ENCODE results near the gene EHMT1. TPM values are rescaled to one million over a fixed set of nuclear protein-coding genes. Genes with fewer than 3 reads are reported as not detected.
A peak's percentile ranks its signal among the peaks of the same experiment; 100 is the strongest.

EHMT1 gene
- total RNA-seq, 1 donor from 2014 or later: 39.5 TPM

DNA sequence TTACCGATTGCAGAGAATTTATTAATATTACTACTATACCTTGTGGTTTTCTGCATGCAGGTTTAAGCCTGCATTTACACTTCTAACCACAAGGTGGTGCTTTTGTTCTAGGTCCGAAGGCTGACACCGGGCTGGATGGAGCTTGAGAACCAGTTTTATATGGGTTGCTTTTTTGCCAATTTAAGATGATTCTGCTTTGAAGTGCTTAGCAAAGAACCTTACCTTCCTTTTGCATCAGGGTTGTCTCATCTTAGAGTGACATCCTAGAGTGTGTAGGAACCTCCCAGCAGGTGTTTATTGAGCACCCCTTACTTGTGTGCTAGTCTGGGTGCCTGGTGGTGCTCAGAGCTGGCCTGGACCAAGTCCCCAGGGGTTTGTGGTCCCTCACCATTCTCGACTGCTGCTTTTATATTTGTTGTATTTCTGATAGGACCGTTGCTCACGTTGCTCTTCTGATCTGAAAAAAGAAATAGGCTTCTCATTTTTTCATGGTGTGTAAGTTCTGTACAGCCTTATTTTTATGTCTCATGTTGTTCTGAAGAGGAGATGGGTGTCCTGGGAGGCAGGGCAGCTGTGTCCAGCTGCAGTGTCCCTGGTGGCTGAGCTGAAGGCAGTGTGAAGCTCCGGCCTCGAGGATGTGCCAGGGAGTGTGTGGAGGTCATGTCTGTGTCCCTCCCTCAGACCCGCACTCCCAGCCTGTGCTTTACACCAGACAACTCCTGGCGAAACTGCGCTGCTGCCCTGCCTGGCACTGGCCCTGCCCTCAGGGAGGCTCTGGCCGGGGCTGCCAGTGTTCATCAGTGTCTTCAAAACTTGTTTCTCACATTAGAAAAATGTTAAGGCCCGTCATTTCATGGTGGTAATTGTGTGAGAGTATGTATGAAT is 54.3 kb downstream of the EHMT1 start:
- peak; percentile 77 for DNase-seq (ENCODE audit: low spot score)

DNA sequence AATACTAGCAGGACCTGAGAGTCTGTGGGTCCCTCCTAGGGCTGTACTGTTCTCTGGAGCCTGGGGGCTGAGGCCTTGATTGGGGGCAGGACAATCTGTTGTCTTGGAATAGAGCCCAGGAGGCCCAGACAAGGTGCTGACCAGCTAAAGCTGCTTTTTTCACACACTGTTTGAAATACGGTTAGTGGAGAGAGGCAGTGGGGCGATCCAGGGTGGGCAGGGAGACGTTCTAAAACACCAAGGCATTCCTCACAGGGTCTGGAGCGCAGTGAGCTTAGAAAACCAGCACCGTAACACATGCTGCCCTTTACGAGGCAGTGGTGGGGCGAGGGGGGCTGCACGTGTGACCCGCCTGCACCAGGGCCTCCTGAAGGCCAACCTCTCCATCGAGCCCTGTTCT is 55.1 kb downstream of the EHMT1 start:
- peak; percentile 57 for DNase-seq (ENCODE audit: low spot score)

DNA sequence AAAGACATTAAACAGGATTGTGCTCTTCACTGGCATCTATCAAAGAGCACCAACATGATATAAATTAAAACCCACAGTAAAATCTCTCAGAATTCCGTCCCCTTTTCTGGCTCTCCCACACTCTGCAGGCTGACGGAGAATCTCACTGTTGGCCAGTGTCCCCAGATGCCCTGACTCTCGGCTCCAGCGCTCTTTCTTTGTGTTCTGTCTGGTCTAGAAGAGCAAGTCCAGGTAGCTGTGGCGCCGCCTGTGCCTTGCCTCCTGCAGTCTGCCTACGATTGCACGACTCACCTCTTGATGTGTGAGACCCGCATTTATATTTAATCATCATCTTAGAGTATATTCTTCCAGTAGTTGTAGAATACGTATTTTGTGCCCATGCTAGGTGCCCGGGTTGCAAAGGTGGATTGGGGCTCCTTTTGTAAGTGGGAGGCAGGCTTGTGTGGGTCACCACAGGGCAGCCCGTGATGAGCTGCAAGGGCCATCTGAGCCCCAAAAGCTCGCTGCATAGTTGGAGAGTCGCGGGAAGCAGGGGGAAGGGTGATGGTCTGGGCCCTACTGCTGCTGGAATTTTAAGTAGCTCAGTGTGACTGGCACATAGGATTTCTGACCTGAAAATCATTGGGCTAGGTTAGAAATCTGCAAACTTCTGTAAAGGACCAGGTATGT is 55.6 kb downstream of the EHMT1 start:
- no peak for DNase-seq (ENCODE audit: low spot score)

DNA sequence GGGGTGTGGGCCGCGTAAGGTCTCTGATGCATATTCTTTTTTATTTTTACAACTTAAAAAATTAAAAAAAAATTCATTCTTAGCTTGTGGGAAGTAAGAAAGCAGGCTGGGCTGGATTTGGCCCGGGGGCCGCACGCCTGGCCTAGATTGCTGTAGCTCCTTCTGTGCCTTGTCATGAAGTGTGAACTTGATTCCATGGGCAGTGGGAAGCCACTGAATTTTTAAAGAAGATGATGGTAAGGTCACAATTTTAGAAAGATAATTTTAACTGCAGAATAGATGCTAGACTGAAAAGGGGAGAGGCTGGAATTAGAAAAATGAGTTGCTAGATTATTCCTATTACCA is 56.1 kb downstream of the EHMT1 start:
- no peak for DNase-seq (ENCODE audit: low spot score)

DNA sequence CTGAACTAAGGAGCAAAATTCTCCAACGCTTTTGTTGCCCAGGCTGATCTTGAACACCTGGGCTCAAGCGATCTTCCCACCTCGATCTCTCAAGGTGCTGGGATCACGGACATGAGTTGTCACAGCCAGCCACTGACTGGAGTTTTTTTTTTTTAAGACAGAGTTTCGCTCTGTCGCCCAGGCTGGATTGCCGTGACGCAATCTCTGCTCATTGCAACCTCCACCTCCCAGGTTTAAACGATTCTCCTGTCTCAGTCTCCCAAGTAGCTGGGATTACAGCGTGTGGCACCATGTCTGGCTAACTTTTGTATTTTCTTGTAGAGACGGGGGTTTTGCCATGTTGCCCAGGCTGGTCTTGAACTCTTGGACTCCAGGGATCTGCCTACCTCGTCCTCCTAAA is 58.2 kb downstream of the EHMT1 start:
- DNase-seq (ENCODE audit: low spot score): no peak

DNA sequence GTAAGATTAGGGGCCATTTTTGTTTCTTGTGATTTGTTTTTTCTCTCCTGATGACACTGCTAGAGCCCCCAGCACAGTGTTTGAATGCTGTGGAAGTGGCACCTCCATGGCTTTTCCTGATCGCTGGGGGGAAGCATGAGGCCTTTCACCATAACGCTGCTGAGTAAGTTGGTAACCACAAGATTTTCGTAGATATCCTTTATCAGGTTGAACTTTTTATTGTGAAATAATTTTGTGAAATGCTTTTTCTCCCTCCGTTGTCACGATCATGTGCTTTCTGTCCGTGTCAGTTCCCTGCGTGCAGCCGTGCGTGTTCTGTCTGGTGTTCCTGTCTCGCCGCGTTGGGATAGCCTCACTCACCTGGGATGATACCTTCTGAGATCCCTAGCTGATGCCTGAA is 59.4 kb downstream of the EHMT1 start:
- no peak for DNase-seq (ENCODE audit: low spot score)

DNA sequence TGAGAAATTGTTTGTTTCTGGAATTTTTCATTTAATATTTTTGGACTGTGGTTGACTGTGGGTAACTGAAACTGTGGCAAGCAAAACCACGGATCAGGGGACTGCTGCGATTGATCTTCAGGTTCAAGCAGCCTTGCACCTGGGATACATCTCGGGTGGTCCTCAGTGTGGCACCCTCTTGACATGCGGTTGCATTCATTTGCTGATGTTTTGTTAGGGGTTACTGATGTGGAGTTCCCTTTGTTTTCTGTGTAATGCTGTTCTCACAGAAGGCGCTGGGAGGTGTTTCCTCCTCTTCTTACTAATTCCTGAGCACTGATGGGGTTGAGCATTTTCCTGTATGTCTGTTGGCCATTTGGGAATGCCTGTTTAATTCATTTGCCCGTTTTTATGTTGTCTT is 60.4 kb downstream of the EHMT1 start:
- DNase-seq (ENCODE audit: low spot score): no peak

DNA sequence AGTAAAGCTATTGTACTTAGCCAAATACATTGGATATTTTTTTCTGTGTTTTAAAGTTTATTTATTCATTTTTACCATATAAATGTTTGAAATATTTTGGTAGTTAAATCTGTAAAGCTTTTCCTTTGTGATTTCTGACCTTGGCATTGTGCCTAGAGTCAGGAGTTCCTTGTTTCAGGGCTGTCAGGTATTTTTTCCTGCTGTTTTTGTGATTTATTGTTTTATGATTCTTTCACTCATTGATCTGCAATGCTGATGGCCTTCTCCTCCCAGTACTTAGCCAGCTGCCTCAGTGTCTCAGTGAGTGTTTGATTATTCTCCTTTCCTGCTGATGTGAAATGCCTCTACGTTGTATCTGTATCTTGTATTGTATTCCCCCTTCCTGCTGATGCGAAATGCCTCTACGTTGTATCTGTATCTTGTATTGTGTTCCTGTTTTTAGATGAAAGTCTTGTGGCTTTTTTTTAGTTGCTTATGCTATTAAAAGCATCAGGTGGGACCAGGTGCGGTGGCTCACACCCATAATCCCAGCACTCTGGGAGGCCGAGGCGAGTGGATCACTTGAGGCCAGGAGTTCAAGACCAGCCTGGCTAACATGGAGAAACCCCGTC is 61.0 kb downstream of the EHMT1 start:
- DNase-seq (ENCODE audit: low spot score): no peak

DNA sequence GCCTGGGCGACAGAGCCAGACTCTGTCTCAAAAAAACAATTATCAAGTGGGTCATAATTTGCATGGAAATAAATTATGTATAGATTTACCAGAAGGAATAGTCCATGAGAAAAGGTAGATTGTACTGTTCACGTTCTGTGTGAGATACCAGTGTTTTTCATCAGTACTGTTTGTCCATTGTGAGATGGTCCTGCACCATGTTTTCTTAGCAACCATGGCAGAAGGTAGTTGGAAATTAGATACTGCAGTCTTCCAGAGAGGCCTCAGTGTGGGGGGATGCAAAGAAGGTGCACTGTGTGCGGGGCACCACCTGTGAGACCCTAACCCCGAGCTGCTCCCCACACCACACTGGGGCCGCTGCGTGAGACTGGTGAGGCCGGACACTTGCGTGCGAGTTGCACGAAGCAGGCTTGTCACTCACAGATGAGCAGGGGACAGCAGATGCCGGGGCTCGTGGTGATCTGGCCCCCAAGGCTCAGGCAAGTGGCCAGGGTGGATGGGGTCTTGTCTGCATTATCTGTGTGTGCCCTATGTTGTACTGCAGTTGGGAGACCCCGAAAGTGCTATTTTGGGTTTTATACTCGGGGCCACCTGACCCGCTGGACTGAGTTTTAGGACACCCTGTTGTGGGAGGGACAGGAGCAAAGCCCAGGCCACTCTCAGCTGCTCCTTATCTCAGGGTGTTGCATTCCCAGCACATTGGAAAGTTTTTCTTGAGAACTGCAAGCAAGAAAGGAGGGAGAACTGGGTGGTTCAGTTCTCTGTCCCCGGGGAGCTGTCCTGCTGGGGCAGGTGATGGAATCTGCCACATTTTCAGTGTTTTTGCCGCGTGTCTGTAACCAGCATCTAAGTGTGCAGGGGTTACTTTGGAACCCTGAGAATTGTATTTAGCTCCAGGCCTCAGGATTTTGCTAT is 61.9 kb downstream of the EHMT1 start:
- DNase-seq (ENCODE audit: low spot score): peak; percentile 43

DNA sequence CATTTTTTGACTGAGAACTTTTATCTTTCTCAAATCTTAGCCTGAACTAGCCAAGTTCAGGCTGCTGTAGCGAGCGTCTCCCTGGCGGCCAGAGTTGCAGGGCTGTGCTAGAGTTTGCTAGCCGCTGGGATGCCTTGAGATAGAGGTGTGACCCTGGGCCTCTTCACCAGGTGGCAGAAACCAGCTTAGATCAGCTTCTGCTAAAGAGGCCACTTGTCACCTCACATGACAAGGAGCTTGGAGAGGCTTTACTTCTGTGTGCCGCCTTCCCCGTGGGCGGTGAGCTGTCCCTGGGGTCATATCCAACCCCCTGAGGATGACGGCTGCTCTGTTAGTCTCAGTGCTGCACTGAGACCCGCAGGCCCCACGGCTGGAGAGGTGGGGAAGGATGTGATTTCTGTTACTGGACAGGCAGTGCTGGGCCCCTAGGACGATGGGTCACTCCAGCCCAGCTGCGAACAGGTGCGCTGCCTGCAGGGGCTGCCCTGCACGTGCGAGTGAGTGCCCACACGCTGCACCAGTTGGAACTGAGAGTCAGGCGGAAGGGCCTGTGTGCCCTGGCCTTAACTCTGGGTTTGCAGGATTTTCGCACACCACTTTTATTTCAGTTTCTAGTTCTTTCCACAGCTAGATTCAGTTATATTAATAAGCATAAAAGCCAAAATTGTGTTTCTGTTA is 63.8 kb downstream of the EHMT1 start:
- no peak for DNase-seq (ENCODE audit: low spot score)

DNA sequence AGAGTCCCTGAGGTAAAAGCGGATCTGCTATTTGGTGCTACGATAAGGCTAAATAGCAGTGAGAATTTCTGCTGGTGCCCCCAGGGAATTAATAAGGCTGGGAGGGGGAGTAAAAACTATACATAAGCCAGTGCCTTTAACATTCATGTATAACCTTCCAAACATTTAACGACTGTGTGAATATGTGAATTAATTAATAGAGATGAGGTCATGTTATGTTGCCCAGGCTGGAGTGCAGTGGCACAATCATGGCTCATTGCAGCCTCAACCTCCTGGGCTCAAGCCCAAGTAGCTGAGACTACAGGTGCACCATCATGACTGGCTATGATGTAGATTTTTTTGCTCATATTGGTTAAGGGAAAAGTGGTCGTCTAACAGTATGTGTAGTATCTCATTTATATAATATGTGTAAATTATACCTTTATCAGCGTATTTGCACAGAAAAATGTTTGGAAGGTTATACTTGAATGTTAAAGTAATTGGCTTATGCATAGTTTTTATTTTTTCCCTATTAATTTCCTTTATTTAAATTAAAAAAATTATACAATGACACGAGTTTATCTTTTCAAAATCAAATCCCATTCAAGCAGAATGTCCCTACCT is 64.6 kb downstream of the EHMT1 start:
- DNase-seq (ENCODE audit: low spot score): no peak

DNA sequence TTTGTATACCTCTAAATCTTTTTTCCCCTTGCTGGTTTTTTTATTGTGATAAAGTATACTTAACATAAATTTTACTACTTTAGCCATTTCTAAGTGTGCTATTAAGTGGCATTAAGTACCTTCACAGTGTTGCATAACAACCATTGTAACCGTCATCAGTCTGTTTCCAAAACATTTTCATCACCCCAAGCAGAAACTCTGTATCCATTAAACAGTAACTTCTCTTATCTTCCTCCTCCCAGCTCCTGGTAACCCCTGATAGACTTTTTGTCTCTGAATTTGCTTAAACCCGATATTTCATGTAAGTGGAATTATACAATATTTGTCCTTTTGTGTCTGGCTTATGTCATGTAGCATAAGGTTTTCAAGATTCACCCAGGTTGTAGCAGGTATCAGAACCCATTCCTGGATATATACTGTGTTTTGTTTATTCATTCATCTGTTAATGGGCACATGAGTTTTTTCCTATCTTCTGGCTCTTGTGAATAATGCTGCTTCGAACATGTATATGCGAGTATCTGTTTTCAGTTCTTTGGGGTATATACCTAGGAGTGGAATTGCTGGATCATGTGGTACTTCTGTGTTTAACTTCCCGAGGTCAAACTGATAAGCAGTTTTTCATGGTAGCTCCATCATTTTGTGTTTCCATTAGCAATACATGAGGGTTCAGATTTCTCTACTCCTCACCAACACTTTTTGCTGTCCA is 66.4 kb downstream of the EHMT1 start:
- DNase-seq (ENCODE audit: low spot score): no peak

DNA sequence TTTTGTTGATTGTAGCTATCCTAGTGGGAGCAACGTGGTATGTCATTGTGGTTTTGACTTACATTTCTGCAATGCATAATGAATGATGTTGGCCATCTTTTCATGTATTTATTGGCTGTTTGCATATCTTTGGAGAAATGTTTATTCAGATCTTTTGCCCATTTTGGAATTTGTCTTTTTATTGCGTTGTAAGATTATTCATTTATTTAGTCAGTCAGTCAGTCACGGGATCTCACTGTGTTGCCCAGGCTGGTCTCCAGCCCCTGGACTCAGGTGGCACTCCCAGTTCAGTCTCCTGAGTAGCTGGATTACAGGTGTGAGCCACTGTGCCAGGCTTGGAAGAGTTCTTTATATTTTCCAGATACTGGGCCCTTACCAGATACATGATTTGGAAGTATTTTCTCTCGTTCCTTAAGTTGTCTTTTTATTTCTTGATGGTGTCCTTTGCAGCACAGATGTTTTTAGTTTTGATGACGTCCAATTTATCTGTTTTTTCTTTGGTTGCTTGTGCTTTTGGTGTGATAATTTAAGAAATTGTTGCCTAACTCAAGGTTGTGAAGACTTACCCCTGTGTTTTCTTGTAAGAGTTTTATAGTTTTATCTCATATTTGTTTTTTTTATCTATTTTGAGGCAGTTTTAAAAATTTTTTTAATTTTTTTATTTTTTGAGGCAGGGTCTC is 67.1 kb downstream of the EHMT1 start:
- DNase-seq (ENCODE audit: low spot score): no peak

DNA sequence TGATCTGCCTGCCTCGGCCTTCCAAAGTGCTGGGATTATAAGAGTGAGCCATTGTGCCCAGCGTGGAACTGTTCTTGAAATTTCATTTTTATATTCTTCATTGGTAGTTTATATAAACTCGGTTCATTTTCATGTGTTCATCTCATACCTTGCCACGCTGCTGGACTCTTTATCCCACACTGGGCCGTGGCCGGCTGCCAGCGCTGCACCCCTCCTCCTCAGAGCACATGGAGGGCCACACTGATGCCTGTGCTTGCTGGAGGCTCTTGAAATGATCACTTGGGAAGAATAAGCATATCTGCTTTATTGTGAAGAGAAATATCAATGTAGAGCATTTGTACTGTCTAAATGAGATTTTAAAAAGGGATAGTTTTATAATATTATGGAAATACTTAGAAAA is 69.5 kb downstream of the EHMT1 start:
- no peak for DNase-seq (ENCODE audit: low spot score)

DNA sequence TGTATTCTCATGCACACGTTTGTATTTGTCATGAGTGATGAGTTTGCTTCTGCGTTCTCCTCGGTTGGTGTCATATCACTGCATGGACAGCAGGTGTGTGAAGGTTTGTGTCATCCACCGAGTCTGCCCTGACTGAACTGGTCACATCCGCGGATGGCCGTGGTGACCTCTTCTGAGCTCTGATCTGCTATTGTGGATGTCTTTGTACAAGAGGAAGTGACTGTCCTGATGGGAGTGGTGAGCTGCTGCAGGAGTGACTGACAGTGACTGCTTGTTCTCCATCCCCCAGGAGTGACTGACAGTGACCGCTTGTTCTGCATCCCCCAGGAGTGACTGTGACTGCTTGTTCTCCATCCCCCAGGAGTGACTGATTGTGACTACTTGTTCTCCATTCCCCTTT is 69.9 kb downstream of the EHMT1 start:
- no peak for DNase-seq (ENCODE audit: low spot score)

DNA sequence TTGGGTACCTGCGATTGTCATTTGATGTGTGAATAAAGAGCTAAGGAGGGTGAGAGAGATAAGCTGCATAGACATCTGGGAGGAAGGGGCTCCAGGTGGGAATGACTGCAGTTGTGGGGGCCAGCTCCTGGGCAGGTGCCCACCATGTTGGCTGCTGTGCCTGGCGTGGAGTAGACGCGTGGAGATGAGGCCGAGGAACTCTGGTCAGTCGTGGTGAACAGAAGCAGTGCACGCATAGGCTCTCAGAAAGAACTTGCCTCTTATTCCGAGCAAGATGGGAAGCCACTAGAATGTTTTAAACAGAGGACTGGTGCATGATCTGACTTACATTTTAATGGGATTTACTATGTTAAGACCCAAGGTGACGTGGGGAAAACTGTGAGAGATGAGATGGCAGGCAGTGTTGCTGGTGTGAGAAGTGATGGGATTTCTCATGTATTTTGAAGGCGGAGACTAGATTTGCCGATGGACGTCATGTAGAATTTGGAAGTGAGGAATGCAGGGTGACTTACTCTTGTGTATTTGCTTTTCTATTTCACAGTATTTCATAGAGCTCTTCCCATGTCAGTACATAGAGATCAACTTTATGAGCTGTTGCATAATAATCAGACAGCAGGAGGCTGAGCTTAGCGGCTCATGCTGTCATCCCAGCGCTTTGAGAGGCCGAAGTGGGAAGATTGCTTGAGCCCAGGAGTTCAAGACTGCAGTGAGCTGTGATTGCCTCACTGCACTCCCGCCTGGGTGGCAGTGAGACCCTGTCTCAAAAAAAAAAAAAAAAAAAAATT is 71.1 kb downstream of the EHMT1 start:
- DNase-seq (ENCODE audit: low spot score): peak; percentile 92

DNA sequence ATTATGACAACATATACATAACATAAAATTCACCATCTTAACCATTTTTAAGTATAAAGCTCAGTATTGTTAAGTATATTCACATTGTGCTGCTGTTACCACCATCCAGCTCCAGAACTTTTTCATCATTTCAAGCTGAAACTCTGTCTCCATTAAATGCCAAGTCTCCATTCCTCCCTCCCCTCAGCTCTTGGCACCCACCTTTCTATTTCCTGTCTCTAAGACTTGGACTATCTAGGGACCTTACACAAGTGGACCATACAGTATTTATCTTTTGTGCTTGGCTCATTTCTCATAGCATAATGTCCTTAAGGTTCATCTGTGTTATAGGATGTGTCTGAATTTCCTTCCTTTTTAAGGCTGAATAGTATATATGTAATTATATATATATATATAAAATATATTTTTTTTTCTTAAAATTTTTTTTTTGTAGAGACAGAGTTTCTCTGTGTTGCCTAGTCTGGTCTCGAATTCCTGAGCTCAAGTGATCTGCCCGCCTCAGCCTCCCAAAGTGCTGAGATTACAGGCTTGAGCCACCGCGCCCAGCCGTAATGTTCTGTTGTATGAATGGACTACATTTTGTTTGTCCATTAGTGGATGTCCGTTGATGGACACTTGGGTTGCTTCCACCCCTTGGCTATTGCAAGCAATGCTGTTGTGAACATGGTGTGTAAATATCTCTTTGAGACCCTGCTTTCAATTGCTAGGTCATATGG is 72.3 kb downstream of the EHMT1 start:
- no peak for DNase-seq (ENCODE audit: low spot score)

Data from umbilical cord (tissue), 2 donors.